ELF-1 (cell line): ENCODE measurements around the gene RIGI.
"Not testable (repeated sequence)": the region's sequence is repeated elsewhere in the genome, so short reads cannot be mapped to it uniquely, and the experiment has no call there.

Source experiments
- DNase-seq: peaks from one replicate; pipeline ENCODE4 v3.0.0-alpha.2; 2016; ENCODE audit warnings: low read depth, low spot score

Gene RIGI

GRCh38 chr9:32526707-32527048 is 682 bp upstream of the RIGI start:
- no peak for DNase-seq

- DNase-seq, result no peak
Measured at GRCh38 chr9:32525709-32526030, 326 bp downstream of the RIGI start.

- DNase-seq, result peak; percentile 27
Measured at GRCh38 chr9:32524892-32525708, 896 bp downstream of the RIGI start.

GRCh38 chr9:32524558-32524891 is 1.5 kb downstream of the RIGI start:
- not testable (repeated sequence) for DNase-seq

- no peak for DNase-seq
Measured at GRCh38 chr9:32523910-32524309, 2.1 kb downstream of the RIGI start.

GRCh38 chr9:32518276-32518675 is 7.7 kb downstream of the RIGI start:
- DNase-seq, result no peak

GRCh38 chr9:32516241-32516640 is 9.8 kb downstream of the RIGI start:
- DNase-seq, result no peak

- peak; percentile 14 for DNase-seq
Measured at GRCh38 chr9:32508728-32509127, 17.3 kb downstream of the RIGI start.

GRCh38 chr9:32503008-32503407 is 23.0 kb downstream of the RIGI start:
- peak; percentile 4 for DNase-seq

- DNase-seq, result peak; percentile 9
Measured at GRCh38 chr9:32502464-32502863, 23.5 kb downstream of the RIGI start.

GRCh38 chr9:32501868-32502267 is 24.1 kb downstream of the RIGI start:
- no peak for DNase-seq

- DNase-seq, result no peak
Measured at GRCh38 chr9:32500768-32501167, 25.2 kb downstream of the RIGI start.

- DNase-seq, result no peak
Measured at GRCh38 chr9:32497921-32498320, 28.1 kb downstream of the RIGI start.

GRCh38 chr9:32490601-32491000 is 35.4 kb downstream of the RIGI start:
- no peak for DNase-seq

- DNase-seq, result no peak
Measured at GRCh38 chr9:32487981-32488380, 38.0 kb downstream of the RIGI start.

GRCh38 chr9:32486839-32487562 is 39.0 kb downstream of the RIGI start:
- no peak for DNase-seq

GRCh38 chr9:32483343-32483742 is 42.7 kb downstream of the RIGI start:
- no peak for DNase-seq
